ENCODE results near the gene ESRP2. TPM values are rescaled to one million over a fixed set of nuclear protein-coding genes. Genes with fewer than 3 reads are reported as not detected.
A peak's percentile ranks its signal among the peaks of the same experiment; 100 is the strongest.

ESRP2 gene
- total RNA-seq, 4 donors from 2014 or later, result 1.9 to 6.5 (median 4.2) TPM; not detected in 1

GRCh38 chr16:68247400-68247799 is 11.5 kb upstream of the ESRP2 start:
- TF ChIP-seq CTCF (IDR thresholded peaks at IDR 0.05), result no peak
- ATAC-seq (ENCODE audit: low FRiP score) (no peak), DNase-seq (ENCODE audit: low spot score) (no peak)

- no peak for TF ChIP-seq CTCF (IDR thresholded peaks at IDR 0.05)
- no peak for ATAC-seq (ENCODE audit: low FRiP score)
- DNase-seq (ENCODE audit: low spot score), result no peak
These were observed 10.7 kb upstream of the ESRP2 start for GRCh38 chr16:68246666-68247065.

GRCh38 chr16:68246121-68246520 is 10.2 kb upstream of the ESRP2 start:
- no peak for ATAC-seq (ENCODE audit: low FRiP score)
- TF ChIP-seq CTCF (IDR thresholded peaks at IDR 0.05), result no peak
- DNase-seq (ENCODE audit: low spot score), result no peak

GRCh38 chr16:68244903-68245853 is 9.3 kb upstream of the ESRP2 start, which contains the start of gene PLA2G15:
PLA2G15 (plus strand) TSS chr16:68245373; CDS start chr16:68245427, 54 bp downstream.
- TF ChIP-seq CTCF (IDR thresholded peaks at IDR 0.05), result no peak
- ATAC-seq (ENCODE audit: low FRiP score) (peak; percentile 97), DNase-seq (ENCODE audit: low spot score) (peak; percentile 88)

- TF ChIP-seq CTCF (IDR thresholded peaks at IDR 0.05), result no peak
- ATAC-seq (ENCODE audit: low FRiP score) (no peak), DNase-seq (ENCODE audit: low spot score) (no peak)
These were observed 8.6 kb upstream of the ESRP2 start for GRCh38 chr16:68244481-68244902.

GRCh38 chr16:68242926-68243858 is 7.3 kb upstream of the ESRP2 start:
- no peak for ATAC-seq (ENCODE audit: low FRiP score)
- DNase-seq (ENCODE audit: low spot score), result no peak
- TF ChIP-seq CTCF (IDR thresholded peaks at IDR 0.05), result no peak

All from omental fat pad (tissue), 4 donors.